ENCODE measurements around the gene CFAP74. TPM values are rescaled to one million over a fixed set of nuclear protein-coding genes. Genes with fewer than 3 reads are reported as not detected.

The CFAP74 gene
- total and polyA plus RNA-seq, 2 of the 13 experiments (the other 11 are each of a cell fraction or from before 2014, with no cell fraction given), result 0.27 to 0.62 TPM

DNA sequence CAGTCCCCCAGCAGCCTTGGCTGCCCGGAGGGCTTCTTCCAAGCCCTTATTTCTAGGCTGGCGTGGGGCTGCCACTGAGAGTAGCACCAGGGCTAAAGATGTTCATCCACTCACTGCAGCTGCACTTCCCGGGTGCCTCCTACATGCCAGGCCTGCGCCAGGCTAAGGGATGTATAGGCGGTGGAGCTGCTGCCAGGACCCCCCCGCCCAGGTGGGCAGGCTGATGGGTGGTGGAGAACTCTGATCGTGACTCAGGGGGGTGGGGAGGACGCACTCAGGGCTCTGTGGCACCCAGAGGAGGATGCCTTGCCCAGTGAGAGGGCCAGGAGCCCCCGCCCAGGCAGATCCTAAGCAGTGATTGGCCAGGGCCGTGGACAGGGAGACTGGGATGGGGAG, 34.1 kb downstream of the CFAP74 start (continued):
- TF ChIP-seq, protein P1, sequence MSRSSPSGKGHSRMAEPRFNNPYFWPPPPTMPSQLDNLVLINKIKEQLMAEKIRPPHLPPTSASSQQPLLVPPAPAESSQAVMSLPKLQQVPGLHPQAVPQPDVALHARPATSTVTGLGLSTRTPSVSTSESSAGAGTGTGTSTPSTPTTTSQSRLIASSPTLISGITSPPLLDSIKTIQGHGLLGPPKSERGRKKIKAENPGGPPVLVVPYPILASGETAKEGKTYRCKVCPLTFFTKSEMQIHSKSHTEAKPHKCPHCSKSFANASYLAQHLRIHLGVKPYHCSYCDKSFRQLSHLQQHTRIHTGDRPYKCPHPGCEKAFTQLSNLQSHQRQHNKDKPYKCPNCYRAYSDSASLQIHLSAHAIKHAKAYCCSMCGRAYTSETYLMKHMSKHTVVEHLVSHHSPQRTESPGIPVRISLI (CRISPR knock-in tag; IDR thresholded peaks at IDR 0.05; ENCODE audit: borderline replicate concordance), result no peak

DNA sequence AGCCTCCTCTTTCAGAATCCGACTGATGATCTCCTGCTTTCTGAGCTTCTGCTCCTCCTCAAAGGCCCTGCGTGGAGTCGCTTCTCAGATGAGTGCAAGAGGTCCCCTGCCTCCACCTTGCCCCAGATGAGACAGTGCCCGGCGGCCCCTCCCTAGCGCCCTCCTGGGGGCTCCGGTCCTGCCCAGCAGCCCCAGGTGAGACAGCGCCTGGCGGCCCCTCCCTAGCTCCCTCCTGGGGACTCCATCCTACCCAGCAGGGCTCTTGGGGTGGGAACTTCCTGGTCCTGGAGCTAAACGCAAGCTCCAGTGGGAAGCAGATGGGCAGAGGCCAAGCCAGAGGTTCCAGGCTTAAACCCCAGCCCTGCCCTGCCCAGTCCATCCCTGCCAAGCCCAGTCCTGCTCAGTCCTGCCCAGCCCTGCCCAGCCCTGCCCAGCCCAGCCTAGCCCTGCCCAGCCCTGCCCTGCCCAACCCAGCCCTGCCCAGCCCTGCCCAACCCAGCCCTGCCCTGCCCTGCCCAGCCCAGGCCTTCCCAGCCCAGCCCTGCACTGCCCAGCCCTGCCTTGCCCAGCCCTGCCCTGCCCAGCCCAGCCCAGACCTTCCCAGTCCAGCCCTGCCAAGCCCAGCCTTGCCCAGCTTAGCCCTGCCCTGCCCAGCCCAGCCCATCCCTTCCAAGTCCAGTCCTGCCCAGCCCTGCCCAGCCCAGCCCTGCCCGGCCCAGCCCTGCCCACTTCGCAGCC, 34.6 kb downstream of the CFAP74 start:
- Histone ChIP-seq H3K9me3 (ENCODE audit: low read length) (no peaks in the 10 kb centered on the region), H3K9ac (ENCODE audit: insufficient read depth, low read depth, low read length) (no peak overlapping the region), H2AFZ (ENCODE audit: low read length) (no peak overlapping the region), H3K4me1 (ENCODE audit: insufficient read depth, low read length) (peaks cover 4% of the 10 kb centered on the region), H3K4me3 (replicated peaks in 1 of 3; ENCODE audit: insufficient read depth in 1 of 3, low read depth in 2 of 3, low read length in 3 of 3) (no peak overlapping the region), H4K20me1 (ENCODE audit: insufficient read depth, low read length) (no peaks in the 10 kb centered on the region), H3K4me2 (ENCODE audit: low read depth, low read length) (no peak overlapping the region), H3K79me2 (ENCODE audit: insufficient read depth, low read length) (no peaks in the 10 kb centered on the region), H3K27ac (ENCODE audit: extremely low read length, insufficient read depth, low read length) (no peak overlapping the region), H3K27me3 (ENCODE audit: control insufficient read depth in 1 of 2, insufficient read depth in 2 of 2, low read length in 2 of 2) (peaks cover 12 to 57% of the 10 kb centered on the region in 2 experiments; a peak in 4 of 5 replicates), H3K36me3 (replicated peaks in 1 of 2; ENCODE audit: control insufficient read depth in 1 of 2, insufficient read depth in 2 of 2, low read length in 2 of 2) (no peaks in the 10 kb centered on the region)
- no TSS peak for BruUV-seq (replicated peaks)
- 22% methylated on average over 8 of the region's 12 CpGs for WGBS (ENCODE audit: low lambda C conversion rate)
- CTCF ChIA-PET (ENCODE audit: low intra/inter-chr PET ratio, low total read pairs), result no interaction called here
- POLR2A ChIA-PET, result no interaction called here
- in situ Hi-C loops (cut with HindIII; ENCODE audit: extremely low pct_ligation_motif_present, low pct_unique_long_range_greater_than_20kb) (no loop called here), intact Hi-C loops (cut with micrococcal nuclease; ENCODE audit: unreplicated experiment) (no loop called here)
- DNase-seq (ENCODE audit: low spot score), result no peak
- no peak for ATAC-seq
- TF ChIP-seq, protein P2, sequence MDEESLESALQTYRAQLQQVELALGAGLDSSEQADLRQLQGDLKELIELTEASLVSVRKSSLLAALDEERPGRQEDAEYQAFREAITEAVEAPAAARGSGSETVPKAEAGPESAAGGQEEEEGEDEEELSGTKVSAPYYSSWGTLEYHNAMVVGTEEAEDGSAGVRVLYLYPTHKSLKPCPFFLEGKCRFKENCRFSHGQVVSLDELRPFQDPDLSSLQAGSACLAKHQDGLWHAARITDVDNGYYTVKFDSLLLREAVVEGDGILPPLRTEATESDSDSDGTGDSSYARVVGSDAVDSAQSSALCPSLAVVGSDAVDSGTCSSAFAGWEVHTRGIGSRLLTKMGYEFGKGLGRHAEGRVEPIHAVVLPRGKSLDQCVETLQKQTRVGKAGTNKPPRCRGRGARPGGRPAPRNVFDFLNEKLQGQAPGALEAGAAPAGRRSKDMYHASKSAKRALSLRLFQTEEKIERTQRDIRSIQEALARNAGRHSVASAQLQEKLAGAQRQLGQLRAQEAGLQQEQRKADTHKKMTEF (CRISPR knock-in tag; IDR thresholded peaks at IDR 0.05), result no peak
- TF ChIP-seq, protein P3, sequence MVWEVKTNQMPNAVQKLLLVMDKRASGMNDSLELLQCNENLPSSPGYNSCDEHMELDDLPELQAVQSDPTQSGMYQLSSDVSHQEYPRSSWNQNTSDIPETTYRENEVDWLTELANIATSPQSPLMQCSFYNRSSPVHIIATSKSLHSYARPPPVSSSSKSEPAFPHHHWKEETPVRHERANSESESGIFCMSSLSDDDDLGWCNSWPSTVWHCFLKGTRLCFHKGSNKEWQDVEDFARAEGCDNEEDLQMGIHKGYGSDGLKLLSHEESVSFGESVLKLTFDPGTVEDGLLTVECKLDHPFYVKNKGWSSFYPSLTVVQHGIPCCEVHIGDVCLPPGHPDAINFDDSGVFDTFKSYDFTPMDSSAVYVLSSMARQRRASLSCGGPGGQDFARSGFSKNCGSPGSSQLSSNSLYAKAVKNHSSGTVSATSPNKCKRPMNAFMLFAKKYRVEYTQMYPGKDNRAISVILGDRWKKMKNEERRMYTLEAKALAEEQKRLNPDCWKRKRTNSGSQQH (CRISPR knock-in tag; IDR thresholded peaks at IDR 0.05; ENCODE audit: low read depth), result no peak
- no peak for TF ChIP-seq ZNF335 (CRISPR knock-in tag; IDR thresholded peaks at IDR 0.05)
- no peak for FAIRE-seq

Data from HepG2 (cell line).